Epithelial cell of esophagus (primary cell): ENCODE results near the gene ACCS.

ENCODE experiments used
- DNase-seq: peaks from one replicate; pipeline ENCODE4 v3.0.0; 2010; ENCODE audit warnings: low read depth
- H3K4me3 ChIP-seq: 2 replicates; pipeline ENCODE4 v1.5.1; 2011; ENCODE audit warnings: mild to moderate bottlenecking, low read length, control low read depth
- CTCF ChIP-seq: IDR thresholded peaks from 2 replicates; pipeline ENCODE4 v1.5.1; 2011; ENCODE audit warnings: low read depth, mild to moderate bottlenecking, low read length, control low read depth, inconsistent platforms; ENCODE audit not compliant: insufficient read depth; ENCODE audit errors: missing control alignments

Gene ACCS

DNA sequence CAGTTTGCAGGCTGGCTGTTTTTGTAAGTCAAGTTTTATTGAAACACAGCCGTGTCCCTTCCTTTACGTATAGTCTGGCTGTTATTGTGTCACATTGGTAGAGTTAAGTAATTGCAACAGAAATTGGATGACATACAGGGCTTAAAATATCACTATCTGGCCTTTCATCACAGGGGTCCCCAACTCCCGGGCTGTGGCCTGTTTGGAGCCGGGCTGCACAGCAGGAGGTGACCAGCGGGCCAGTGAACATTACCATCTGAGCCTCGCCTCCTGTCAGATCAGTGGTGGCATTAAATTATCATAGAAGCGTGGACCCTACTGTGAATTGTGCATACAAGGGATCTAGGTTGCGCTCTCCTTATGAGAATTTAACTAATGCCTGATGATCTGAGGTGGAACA, 61.1 kb downstream of the ACCS start:
- no peak overlapping the region for H3K4me3 ChIP-seq
- DNase-seq = no peak
- no peak for TF ChIP-seq CTCF

GRCh38 chr11:44128729-44129128, 62.7 kb downstream of the ACCS start:
- H3K4me3 ChIP-seq = no peak overlapping the region
- TF ChIP-seq CTCF = no peak
- no peak for DNase-seq

GRCh38 chr11:44130751-44131150, 64.7 kb downstream of the ACCS start:
- no peak for TF ChIP-seq CTCF
- DNase-seq = no peak
- H3K4me3 ChIP-seq = no peak overlapping the region

DNA sequence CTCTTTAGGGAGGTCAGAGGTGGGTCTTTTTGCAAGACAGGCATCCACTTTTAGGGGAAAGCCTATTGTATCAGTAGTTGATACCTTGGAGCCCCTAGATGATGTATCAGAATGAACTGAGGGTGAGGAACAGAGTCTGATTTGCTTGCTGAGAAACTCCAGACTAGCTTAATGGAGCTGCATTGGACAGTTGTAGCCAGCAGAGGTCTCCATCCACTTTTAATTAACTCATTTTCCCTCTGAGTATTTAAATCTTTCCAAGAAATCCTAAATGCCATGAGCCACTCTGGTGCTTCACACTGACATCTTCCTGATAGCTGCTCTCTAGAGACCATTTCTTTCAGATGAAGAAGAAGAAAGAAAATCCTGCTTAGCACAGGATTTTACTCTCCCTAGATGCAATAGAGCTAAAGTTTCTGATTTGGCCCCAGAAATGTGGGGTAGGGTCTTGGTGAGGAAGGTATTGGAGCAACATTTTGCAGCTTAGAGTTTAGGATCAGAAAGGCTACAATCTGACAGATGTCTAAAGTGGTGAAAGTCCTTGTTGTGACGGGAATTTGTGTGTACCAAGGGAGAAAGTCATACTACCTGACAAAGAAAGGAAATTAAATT, 67.4 kb downstream of the ACCS start:
- peak; percentile 69 for TF ChIP-seq CTCF

More for the DNA sequence above, 67.4 kb downstream of the ACCS start:
- peak; percentile 42 for DNase-seq
- H3K4me3 ChIP-seq = no peak overlapping the region
